Gastrocnemius medialis (tissue), 4 donors: ENCODE measurements around the gene MEF2A. TPM values are rescaled to one million over a fixed set of nuclear protein-coding genes. Genes with fewer than 3 reads are reported as not detected.
A peak's percentile ranks its signal among the peaks of the same experiment; 100 is the strongest.

Experiments used
- ATAC-seq, 2 donors: fragments of 150-250 bp; one replicate each; pipeline ENCODE4 v1.9.1; 2016
- DNase-seq, 2 donors: peaks; one replicate each; pipeline ENCODE4 v3.0.0-alpha.2; 2019
- H3K27ac ChIP-seq, 4 donors: fragments of 200-600 bp; sonication (generic); 1 replicate in 1 of 4; 2 replicates in 3 of 4; pipeline ENCODE4 v1.5.1; 2016 to 2018; ENCODE audit warnings: mild to moderate bottlenecking in 2 of 4, moderate library complexity in 1 of 4
- H3K27me3 ChIP-seq, 3 donors: fragments of 200-600 bp; sonication (generic) in 2 of 3; 1 replicate in 1 of 3; 2 replicates in 2 of 3; pipeline versions ENCODE4 v1.5.1 to v1.6.0; 2016 to 2019; ENCODE audit warnings: mild to moderate bottlenecking in 1 of 3, moderate library complexity in 1 of 3
- H3K36me3 ChIP-seq, 2 donors: fragments of 200-600 bp; sonication (generic) in 1 of 2; one replicate each; pipeline ENCODE4 v1.5.1; 2017 to 2018
- H3K4me1 ChIP-seq, 2 donors: fragments of 200-600 bp; sonication (generic) in 1 of 2; one replicate each; pipeline ENCODE4 v1.5.1; 2016 to 2017; ENCODE audit warnings: mild to moderate bottlenecking in 2 of 2
- H3K4me3 ChIP-seq, 4 donors: fragments of 200-600 bp; sonication (generic) in 3 of 4; 1 replicate in 1 of 4; 2 replicates in 3 of 4; pipeline ENCODE4 v1.5.1; 2016 to 2019; ENCODE audit warnings: mild to moderate bottlenecking in 2 of 4
- H3K9me3 ChIP-seq, 3 donors: fragments of 200-600 bp; sonication (generic) in 2 of 3; 1 replicate in 1 of 3; 2 replicates in 2 of 3; pipeline ENCODE4 v1.5.1; 2016 to 2019
- CTCF ChIP-seq, 5 experiments: fragments of 450-650 bp in 3 of 5; fragments of 200-600 bp in 2 of 5; sonication (generic) in 2 of 5; IDR thresholded peaks in 4 of 5; conservative IDR thresholded peaks in 1 of 5; 1 replicate in 4 of 5; 2 replicates in 1 of 5; pipeline ENCODE4 v1.5.1; 2016 to 2019; ENCODE audit warnings: antibody characterized with exemption in 5 of 5, mild to moderate bottlenecking in 3 of 5, moderate library complexity in 3 of 5
- POLR2A ChIP-seq, 2 donors: fragments of 450-650 bp; IDR thresholded peaks; one replicate each; pipeline ENCODE4 v1.6.1; 2017; ENCODE audit warnings: antibody characterized with exemption in 2 of 2, mild to moderate bottlenecking in 2 of 2, moderate library complexity in 2 of 2
- in situ Hi-C, 4 donors: fragments of 200-750 bp; cut with MboI; loops; one replicate each; pipeline versions ENCODE4 v1.15.0 to v1.8.0; 2017; ENCODE audit warnings: low sequenced_read_pairs in 4 of 4
- intact Hi-C: fragments of 100-400 bp; cut with DNase I; formaldehyde crosslinking; loops from one replicate; pipeline ENCODE4 v1.15.1; 2023; ENCODE audit warnings: low total_unique reads
- total RNA-seq, 4 donors: library from RNA; depleted of rRNA; stranded (reverse); fragments of >200 nt; gene quantifications; one replicate each; pipeline versions ENCODE4 v1.1.0 to v1.2.3, GENCODE V29; 2016

Gene MEF2A
- total RNA-seq, 4 donors from 2014 or later = 66.9 to 128 (median 107) TPM

- Histone ChIP-seq H3K9me3 (no peaks in the 10 kb centered on the region), H3K27me3 (no peaks in the 10 kb centered on the region), H3K4me1 (peaks cover 6 to 24% of the 10 kb centered on the region in 2 donors), H3K4me3 (no peak overlapping the region), H3K27ac (peak overlapping the region in 2 of 4 donors; percentile 2 to 26), H3K36me3 (peaks cover 0 to 6% of the 10 kb centered on the region in 2 donors)
- in situ Hi-C loops = no loop called here
- TF ChIP-seq CTCF (IDR thresholded peaks at IDR 0.05 in 4 of 5, conservative IDR thresholded peaks at IDR 0.05 in 1 of 5) (no peak), POLR2A (IDR thresholded peaks at IDR 0.05) (no peak)
- intact Hi-C loops = no loop called here
- DNase-seq = no peak
- no peak for ATAC-seq
Observed at GRCh38 chr15:99668533-99669182, 102.9 kb downstream of the MEF2A start.

GRCh38 chr15:99669250-99669649 is 103.5 kb downstream of the MEF2A start:
- TF ChIP-seq POLR2A (IDR thresholded peaks at IDR 0.05) = no peak
- no peak for TF ChIP-seq CTCF (IDR thresholded peaks at IDR 0.05 in 4 of 5, conservative IDR thresholded peaks at IDR 0.05 in 1 of 5)
- intact Hi-C loops (no loop called here), in situ Hi-C loops (no loop called here)
- Histone ChIP-seq H3K27me3 (no peaks in the 10 kb centered on the region), H3K4me1 (peaks cover 6 to 24% of the 10 kb centered on the region in 2 donors), H3K9me3 (no peaks in the 10 kb centered on the region), H3K36me3 (peaks cover 0 to 9% of the 10 kb centered on the region in 2 donors), H3K27ac (peak overlapping the region in 1 of 4 donors; percentile 2), H3K4me3 (no peak overlapping the region)
- DNase-seq (no peak), ATAC-seq (no peak)

DNA sequence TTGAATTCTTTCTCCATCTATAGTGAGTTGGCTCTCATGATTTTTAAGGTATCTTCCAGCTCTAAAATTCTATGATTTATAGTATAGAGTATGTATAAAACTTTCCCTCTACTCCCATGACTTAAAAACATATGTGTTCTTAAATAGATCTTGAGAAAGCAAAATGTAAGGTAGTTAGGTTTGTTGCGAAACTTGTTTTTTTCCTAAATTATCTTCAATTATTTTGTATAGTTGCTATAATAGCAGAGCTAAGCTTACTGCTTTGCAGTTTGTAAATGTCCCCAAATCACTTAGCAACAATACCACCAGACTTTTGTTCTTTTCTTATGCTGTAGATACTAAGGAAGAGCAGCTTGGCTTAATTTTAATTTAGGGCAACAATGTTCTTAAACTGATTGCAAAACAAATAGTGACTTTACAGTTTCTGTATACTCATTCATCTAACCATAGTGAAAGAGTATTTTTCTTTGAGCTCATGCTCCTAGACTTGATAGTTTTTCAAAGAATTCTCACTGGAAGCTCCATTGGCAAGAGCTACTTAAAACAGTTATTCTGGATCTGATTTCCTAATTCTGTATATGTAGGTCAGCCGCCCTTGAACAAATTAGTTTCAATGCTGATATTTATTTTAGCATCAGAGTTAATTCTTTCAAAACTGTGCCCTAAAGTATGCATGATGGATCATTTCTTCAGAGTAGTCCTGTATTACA is 106.3 kb downstream of the MEF2A start:
- H3K4me1 ChIP-seq = peaks cover 6 to 24% of the 10 kb centered on the region in 2 donors
- peak overlapping the region; percentile 15 to 56 (median 37) for H3K27ac ChIP-seq
- no peaks in the 10 kb centered on the region for H3K27me3 ChIP-seq
- no peak for DNase-seq
- H3K9me3 ChIP-seq = no peaks in the 10 kb centered on the region
- ATAC-seq = no peak
- in situ Hi-C loops = no loop called here
- intact Hi-C loops = no loop called here
- peaks cover 0 to 31% of the 10 kb centered on the region in 2 donors for H3K36me3 ChIP-seq
- TF ChIP-seq CTCF (IDR thresholded peaks at IDR 0.05 in 4 of 5, conservative IDR thresholded peaks at IDR 0.05 in 1 of 5) (no peak), POLR2A (IDR thresholded peaks at IDR 0.05) (no peak)
- H3K4me3 ChIP-seq = no peak overlapping the region

DNA sequence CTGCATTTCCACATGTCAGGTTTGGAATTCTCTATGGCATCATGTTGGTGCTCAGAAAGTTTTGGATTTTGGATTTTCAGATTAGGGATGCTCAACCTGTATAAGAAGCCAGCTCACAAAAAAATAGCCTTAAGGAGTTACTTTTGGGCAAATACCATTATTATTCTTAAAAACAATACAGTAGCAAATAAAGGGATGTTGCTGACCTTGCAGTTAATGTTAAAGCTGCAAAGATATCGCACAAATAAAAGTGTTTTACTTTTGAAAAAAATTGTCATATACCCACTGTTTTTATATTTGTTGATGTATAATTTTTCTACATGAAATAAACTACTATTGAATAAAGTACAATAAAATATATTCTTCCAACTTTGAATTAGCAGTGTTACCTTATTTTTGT is 107.3 kb downstream of the MEF2A start:
- DNase-seq (no peak), ATAC-seq (no peak)
- Histone ChIP-seq H3K36me3 (peaks cover 0 to 31% of the 10 kb centered on the region in 2 donors), H3K27ac (peak overlapping the region in 2 of 4 donors; percentile 47 to 56), H3K9me3 (no peaks in the 10 kb centered on the region), H3K4me1 (peaks cover 6 to 20% of the 10 kb centered on the region in 2 donors), H3K27me3 (no peaks in the 10 kb centered on the region), H3K4me3 (no peak overlapping the region)
- TF ChIP-seq POLR2A (IDR thresholded peaks at IDR 0.05) = no peak
- TF ChIP-seq CTCF (IDR thresholded peaks at IDR 0.05 in 4 of 5, conservative IDR thresholded peaks at IDR 0.05 in 1 of 5) = no peak
- intact Hi-C loops (no loop called here), in situ Hi-C loops (no loop called here)
